ENCODE results near the gene KMT5B.
A peak's percentile ranks its signal among the peaks of the same experiment; 100 is the strongest.
"Not testable (repeated sequence)": the region's sequence is repeated elsewhere in the genome, so short reads cannot be mapped to it uniquely, and the experiment has no call there.

Gene KMT5B

DNA sequence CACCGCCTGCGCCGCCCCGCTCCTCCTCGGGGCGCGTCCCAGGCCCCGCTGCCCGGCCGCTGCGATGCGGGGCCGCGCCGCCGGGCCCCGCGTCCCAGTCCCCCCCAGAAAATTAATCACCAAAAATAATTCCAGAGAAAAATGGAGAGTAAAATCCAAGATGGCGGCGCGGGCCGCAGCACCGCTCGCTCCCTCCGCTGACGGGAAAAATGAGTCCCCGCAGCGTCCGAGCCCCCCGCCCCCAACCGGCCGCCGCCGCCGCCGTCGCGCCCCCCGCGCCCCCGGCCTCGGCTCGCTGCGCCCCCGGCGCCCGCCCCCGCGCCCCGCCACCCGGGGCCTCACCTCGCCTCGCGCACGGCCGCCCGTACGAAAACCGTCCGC, at the start of gene KMT5B:
Gene KMT5B, minus strand, starts transcription at position 162 of the 381 bp plus-strand sequence. CDS start 23,220 bp downstream, outside the sequence.
- no peak for DNase-seq

DNA sequence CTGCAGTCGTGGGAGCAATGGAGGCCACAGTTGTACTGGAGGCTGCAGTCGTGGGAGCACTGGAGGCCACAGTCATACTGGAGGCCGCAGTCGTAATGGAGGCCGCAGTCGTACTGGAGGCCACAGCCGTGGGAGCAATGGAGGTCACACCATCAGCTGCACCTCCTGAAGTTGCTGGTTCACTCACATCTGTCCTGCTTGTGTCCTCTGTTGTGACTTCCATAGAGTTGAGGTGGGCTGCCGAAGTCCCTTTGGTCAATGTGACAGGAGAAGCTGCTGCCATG, 49.4 kb upstream of the KMT5B start:
- no peak for DNase-seq

DNA sequence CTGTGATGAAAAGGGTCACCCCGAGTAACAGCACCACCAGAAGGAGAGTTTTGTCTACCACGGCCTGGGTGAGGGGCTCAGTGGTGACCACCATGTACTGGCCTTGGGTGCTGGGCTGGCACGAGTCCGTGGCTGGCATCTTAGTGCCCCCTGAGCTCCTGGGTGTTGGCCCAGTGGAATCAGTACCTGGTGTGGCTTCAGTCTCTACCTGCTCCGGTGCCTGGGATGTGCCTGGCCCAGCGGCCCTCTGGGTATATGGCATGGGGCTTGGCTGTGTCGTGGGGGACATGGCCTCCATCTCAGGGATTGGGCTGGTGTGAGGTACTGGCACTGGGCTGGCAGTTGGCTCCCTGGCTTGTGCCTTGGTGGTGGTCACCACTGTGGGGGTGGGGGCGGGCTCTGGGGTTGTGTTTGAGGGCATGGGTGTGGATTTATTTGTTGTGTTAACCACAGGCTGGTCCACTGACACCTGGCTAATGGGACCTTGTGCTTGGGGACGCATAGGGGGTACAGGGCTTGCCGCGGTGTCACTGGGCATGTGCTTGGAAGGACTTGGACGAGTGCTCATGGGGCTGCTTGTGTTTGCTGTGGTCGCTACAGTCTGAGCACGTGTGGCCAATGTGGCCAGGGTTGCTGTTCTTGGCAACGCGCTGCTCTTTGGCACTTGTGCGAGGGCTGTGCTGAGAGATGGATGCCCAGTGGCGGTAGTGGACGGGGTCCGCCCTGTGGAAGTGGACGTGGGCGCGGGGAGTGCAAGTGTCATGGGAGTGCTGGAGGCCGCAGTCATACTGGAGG, 48.9 kb upstream of the KMT5B start:
- peak; percentile 45 for DNase-seq

DNA sequence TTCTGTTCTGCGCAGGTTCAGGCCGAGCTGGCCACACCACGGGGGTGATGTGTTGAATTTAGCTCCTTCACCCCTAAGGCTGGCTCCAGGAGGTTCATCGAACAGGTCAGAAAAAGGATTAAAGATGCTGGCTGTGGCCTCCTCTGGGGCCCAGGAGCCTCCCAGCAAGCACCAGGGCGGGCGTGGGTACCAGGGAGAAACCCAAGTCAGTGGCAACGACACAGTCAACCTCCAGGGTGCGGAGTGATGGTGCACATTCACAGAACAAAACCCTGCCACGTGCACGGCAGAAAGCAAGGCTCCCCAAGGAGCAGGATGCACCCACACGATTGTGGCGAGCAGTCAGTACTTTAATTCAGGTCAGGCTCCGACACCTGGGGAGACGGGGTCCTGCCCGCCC, 47.9 kb upstream of the KMT5B start:
- DNase-seq = no peak

DNA sequence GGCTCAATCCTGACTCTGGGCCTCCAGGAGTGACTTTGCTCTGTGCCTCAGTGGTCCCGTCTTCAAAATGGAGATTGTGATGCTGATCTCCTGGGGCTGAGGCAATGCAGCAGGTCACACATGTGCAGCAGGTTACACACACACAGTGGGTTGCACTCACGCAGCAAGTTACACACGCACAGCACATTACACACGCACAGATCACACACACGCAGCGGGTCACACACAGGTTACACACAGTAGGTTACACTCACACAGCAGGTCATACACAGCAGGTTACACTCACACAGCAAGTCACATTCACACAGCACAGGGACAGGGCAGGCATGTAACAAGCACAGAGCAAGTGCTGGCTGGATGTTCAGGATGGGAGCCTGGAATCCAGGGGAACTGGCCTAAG, 47.4 kb upstream of the KMT5B start:
- DNase-seq = no peak

DNA sequence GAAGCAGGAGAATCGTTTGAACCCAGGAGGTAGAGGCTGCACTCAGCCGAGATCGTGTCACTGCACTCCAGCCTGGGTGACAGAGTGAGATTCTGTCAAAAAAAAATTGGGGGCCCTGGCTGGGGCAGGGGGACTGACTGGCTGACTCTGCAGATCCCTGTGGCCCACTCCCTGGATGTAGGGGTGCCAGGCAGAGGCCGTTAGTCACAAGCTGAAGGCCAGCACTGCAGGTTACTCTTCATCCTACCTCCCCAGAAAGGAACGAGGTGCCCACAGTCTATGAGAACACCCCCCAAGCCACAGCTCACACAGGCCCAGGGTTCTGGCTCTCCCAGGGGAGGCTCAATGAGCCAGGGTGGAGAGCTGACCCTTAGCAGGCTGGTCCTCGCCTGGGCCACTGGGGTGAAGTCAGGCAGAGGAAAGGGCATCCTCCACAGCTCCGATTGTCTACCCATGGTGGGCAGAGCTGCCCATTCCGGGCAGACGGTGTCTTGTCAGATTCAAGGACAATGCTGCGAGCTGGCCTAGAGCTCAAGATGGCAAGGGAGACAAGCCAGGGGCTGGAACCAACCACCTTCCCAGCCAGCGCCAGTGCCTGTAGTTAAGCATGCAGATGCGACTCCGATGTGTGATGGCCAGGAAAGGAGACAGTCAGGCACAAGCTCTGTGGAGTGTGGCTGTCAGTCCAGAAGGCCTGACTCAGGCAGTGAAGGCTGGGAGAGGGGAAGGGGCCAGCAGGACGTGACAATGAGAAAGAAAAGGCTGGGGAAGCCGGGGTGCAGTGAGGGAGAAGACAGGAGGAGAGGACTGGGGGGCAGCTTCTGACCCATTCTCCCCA, 46.2 kb upstream of the KMT5B start:
- DNase-seq = peak; percentile 54

DNA sequence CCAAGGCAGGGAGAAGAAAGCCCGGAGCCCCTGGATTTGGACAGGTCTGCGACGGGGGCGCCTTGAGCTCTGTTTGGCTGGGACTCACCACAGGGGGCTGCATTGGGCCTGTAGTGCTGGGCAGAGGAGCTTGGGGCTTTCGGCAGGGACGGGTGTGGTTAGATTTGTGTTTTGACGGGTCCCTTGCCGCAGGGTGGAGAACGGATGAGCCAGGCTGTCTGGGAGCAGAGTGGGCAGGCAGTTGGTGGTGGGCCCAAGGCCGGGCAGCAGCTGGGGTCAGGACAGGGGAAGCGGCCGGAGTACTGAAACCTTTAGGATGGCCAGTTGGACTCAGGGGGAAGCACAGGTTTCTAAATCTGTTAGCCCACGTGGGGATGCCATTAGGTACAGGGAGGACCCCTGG, 45.3 kb upstream of the KMT5B start:
- peak; percentile 52 for DNase-seq

DNA sequence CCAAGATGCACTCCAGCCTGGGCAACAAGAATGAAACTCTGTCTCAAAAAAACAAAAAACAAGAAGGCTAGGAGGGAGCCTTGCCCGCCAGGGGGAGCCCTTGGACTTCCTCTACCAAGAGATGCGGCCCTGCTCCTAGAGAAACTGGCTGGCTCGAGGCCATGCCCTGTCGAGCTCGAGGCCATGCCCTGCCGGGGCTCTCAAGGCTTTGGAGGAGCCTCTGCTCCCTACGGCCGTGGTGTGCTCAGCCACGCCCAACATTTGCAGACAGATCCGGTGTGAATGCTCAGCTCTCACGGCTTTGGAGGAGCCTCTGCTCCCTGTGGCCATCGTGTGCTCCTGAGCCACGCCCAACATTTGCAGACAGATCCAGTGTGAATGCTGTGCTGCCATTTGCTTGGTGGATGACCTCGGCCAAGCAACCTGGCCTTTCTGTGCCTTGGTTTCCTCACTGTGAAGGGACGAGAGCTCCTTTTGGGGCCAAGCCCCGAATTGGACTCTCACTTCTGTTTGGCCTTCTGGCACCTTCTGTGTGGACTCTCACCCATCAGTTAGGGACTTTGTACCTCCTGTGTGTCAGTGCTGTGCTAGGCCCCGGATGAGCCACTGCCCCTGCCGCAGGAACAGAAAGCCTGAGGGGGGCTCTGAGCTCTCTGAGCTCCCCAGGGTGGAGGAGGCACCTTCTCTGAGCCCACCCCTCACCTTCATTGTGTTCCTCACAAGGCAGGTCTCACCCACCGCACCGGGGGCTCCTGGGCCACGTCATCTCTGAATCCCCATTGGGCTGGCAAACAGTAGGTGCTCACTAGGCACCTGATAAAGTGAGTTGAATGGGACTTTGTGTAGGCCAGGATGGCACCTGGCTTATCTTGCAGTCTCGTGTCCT, 44.6 kb upstream of the KMT5B start:
- peak; percentile 97 for DNase-seq

DNA sequence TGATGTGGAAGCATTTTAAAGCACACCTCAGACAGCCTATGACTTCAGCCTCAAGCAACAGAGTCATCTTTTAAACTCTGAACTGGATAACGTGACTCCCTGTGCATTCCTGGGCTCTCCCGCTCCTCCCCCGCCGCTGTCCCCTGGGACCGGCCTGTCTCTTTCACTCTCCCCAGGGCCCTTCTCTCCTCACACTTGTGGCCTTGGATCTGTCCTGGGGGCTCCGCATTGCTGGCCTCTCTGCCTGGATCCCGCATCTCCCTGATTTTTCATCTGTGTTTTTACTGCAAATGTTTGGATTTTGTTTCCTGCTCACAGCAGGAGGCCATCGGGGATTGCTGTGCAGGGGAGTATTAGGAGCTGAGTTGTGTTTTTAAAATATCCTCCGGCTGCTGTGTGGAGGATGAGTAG, 43.2 kb upstream of the KMT5B start:
- no peak for DNase-seq

DNA sequence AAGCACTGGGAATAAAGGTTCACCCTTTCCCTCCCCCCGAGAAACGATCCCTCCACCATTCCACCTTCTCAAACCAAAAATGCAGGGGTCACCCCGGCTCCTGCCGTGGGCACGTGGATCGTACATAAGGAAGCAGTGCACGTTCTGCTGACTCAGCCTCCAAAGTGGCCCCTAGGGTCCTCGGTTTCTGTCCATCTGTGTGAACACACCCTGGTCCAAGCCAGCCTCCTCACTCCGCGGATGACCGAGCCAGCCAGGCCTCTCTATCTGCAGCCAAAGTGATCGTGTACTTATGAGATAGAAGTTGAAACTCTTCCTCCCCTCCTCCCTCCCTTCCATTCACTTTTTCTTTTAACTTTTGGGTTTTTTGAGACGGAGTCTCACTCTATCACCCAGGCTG, 42.4 kb upstream of the KMT5B start:
- DNase-seq = peak; percentile 16

DNA sequence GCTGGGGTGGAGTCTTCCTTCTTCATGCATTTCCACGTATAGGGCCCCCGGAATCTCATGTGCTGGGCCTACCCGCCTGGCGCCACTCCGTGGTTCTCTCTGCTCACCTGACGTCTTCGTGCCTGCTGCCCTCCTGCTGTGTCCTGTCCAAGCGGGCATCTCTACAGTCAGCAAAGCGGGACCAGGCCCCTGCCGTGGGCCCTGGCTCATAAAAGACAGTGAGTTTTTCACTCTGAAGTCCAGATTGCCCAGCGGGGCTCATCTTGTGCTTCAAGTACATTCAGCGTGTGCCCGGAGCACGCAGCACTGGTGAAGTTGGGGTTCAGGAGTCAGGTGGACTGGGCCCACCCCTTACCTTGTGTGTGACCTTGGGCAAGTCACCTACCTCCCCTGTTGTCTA, 41.3 kb upstream of the KMT5B start:
- DNase-seq = no peak

DNA sequence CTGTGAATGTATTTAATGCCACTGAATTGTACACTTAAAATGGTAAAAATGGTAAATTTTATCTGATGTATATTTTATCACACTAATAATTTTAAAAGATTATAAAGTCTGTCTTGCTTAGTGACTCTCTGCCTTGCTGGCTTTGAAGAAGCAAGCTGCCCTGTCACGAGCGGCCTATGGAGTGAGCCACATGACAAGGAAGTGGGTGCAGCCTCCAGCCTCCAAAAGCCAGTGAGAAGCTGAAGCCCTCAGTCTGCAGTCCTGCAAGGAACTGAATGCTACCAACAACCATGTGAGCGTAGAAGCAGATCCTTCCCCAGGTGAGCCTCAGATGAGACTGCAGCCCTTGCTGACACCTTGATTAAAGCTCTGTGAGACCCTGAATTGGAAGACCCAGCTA, 38.7 kb upstream of the KMT5B start:
- no peak for DNase-seq

DNA sequence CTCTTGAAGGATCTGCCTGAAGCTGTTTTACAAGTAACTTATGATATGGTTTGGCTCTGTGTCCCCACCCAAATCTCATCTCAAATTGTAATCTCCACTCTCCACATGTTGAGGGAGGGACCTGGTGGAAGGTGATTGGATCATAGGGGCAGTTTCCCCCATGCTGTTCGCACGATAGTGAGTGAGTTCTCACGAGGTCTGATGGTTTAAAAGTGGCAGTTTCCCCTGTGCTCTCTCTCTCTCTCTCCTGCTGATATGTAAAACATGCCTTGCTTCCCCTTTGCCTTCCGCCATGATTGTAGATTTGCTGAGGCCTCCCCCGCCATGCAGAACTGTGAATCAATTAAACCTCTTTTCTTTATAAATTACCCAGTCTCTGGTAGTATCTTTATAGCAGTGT, 31.8 kb upstream of the KMT5B start:
- DNase-seq = not testable (repeated sequence)

DNA sequence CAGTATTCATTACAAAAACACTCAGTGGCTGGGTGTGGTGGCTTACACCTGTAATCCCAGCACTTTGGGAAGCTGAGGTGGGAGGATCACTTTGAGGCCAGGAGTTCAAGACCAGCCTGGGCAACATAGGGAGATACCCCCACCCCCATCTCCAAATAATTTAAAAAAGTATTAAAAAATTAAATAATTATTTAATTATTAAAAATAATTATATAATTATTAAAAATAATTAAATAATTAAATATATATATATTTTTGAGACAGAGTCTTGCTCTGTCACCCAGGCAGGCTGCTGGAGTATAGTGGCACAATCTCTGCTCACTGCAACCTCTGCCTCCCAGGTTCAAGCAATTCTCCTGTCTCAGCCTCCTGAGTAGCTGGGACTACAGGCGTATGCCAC, 30.8 kb upstream of the KMT5B start:
- DNase-seq = not testable (repeated sequence)

DNA sequence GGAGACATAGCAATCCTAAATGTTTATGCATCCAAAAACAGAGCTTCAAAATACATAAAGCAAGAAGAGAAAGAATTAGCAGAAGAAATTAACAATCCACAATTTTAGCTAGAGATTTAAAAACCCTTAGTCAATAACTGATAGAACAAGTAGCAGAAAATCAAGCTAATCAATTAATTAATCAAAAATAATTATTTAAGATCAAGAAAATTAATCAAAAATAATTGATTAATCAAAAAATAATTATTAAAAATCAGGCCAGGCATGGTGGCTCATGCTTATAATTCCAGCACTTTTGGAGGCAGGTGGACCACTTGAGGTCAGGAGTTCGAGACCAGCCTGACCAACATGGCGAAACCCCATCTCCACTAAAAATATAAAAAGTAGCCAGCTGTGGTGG, 29.5 kb upstream of the KMT5B start:
- DNase-seq = no peak

DNA sequence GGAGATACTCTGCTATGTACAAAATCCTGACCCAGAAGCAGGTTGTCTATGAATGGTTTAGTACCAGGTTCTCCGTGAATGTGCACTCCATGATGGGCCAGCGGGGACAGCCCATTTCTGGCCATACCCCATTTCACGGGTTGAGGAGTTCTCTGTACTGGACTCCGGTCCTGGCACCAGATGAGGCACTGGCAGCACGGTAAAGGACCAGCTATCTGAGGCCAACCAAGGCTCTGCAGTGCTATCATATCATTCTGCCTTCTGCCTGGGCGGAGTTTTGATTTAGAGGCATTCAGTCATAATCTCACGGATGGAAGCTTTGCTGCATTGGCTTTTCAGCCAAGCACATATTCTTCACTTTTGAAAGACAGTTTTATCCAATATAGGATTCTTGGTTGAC, 18.5 kb upstream of the KMT5B start:
- no peak for DNase-seq

DNA sequence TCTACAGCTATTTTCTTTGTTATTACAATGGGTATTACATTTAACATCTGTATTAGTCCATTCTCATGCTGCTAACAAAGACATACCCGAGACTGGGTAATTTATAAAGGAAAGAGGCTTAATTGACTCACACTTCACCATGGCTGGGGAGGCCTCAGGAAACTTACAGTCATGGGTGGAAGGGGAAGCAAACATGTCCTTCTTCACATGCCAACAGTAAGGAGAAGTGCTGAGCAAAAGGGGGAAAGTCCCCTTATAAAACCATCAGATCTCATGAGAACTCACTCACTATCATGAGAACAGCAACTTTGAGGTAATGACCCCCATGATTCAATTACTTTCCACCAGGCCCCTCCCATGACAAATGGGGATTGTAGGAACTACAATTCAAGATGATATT, 16.5 kb upstream of the KMT5B start:
- no peak for DNase-seq

DNA sequence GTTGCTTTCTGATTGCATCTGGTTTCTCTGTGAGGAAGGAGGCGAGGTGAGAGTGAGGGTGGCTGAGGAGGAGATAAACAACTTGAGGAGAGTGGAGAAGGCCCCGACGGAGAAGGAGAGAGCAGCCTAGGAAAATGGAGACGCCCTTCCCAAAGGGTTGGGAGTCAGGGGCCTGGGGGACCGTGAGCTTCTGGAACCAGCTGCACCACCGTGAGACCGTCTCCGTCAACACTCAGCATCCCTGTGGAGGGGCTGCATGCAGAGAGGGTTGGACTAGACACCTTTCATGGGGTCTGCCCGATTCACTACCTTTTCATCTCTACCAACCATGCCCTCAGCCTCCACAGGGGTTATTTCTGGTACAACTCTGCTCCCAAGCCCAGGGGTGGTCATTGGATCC, 13.3 kb upstream of the KMT5B start:
- no peak for DNase-seq

DNA sequence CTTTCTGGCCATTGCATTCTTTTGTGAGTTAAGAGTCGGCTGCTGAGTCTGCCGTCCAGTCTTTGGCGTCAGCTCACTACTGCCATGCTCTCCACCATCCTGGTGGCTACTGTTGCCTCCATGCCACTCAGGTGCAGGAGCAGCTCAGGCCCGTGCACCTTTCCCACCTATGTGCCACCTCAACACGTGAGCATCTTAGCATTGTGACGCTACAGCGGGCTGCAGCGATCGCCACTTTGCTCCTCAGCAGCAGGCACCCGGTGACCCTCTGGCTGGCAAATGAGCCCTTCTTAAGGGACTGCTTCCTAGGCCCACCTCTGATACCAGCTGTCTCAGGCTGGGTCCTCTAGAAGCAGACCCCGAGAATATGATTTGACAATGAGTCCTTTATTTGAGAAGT, 11.5 kb upstream of the KMT5B start:
- no peak for DNase-seq

DNA sequence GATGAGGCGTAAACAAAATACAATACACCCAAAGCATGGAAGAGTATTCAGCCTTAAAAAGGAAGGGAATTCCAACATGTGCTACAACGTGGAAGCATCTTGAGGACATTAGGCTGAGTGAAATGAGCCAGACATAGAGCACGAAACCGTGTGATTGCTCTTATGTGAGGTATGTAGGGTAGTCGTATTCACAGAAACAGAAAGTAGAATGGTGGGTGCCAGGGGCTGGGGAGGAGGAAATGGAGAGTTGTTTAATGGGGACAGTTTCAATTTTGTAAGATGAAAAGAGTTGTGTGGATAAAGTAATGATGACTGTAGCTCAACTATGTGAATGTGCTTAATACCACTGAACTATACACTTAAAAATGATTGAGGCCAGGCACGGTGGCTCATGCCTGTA, 10.2 kb upstream of the KMT5B start:
- DNase-seq = no peak

DNA sequence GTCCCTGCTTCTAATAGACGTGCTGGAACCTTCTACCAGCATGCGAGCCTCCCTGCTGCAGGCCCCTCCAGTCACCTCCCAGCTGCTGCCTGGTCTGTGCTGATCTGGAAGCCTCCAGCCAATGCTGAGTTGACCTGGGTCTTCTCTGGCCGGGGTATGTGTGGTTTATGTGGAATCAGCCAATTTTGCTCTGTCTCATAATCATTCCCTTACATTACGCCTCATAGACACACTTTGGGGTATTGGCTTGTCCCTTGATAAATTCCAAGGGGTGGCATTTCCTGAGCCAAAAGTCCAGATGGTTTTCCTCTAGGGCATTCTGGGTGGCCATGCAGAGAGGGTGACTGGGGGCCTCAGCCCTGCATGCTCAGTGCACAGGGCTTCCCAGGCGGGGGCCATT, 8.3 kb upstream of the KMT5B start:
- DNase-seq = no peak

DNA sequence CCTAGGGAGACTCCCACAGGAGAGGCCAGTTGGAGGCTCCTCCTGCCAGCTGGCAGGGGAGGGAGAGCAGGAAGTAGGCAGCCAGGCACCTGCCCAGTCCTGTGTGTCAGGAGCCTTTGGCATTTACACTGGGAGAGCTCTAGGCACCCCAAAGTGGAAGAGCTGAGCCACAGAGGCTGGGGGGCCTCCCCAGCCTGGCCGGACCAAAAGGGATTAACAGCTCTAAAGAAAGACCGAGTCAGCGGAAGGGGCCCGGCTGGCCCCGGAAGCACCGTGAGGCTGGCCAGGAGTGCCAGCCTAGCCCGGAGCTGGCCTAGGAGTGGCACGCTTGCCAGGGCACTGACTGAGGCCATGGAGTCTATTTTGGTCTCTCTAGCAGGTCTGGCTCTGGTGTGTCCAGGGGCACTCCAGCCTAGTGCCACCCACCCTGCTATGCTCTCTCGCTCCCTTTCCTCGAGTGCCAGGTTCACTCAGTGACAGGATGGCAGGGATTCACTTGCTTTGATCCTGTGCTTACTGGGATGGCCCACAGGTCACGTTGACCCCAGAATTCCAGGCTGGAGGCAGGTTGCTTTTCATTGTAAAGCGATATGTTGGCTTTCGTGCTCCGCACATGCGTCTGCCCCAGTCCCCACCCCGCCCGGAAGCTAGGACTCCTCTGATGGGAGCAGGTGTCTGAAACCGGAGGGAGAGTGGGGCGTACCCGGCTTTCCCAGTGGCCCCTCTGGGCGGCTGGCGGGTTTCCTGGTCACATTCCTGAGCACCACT, 3.3 kb upstream of the KMT5B start:
- DNase-seq = no peak

Data from islet precursor cell (in vitro differentiated cells).